Choroid plexus epithelial cell (primary cell): ENCODE data around the gene PSMB10.

Experiments
- DNase-seq: peaks from one replicate; pipeline ENCODE4 v3.0.0-alpha.2; 2010; ENCODE audit warnings: low read depth
- H3K4me3 ChIP-seq: 2 replicates; pipeline ENCODE4 v1.5.1; 2011; ENCODE audit warnings: low read depth, mild to moderate bottlenecking, control low read depth, low read length, moderate library complexity
- CTCF ChIP-seq: conservative IDR thresholded peaks from 2 replicates; pipeline ENCODE4 v1.5.1; 2011; ENCODE audit warnings: low read depth, mild to moderate bottlenecking, control low read depth, inconsistent platforms, low read length, moderate library complexity

PSMB10 gene

GRCh38 chr16:67914758-67915495 lies 21.7 kb downstream of the PSMB10 start:
- no peak for DNase-seq
- TF ChIP-seq CTCF: no peak
- H3K4me3 ChIP-seq: no peak overlapping the region

- no peak overlapping the region for H3K4me3 ChIP-seq
- TF ChIP-seq CTCF: no peak
- DNase-seq: peak; percentile 86
Observed at GRCh38 chr16:67910158-67910557, 26.5 kb downstream of the PSMB10 start.

- no peak for DNase-seq
- TF ChIP-seq CTCF: no peak
- H3K4me3 ChIP-seq: no peak overlapping the region
Observed at GRCh38 chr16:67909056-67909742, 27.5 kb downstream of the PSMB10 start.

GRCh38 chr16:67907397-67908180 lies 29.1 kb downstream of the PSMB10 start:
- TF ChIP-seq CTCF: no peak
- DNase-seq: no peak
- H3K4me3 ChIP-seq: no peak overlapping the region

GRCh38 chr16:67902831-67903230 lies 33.8 kb downstream of the PSMB10 start:
- H3K4me3 ChIP-seq: no peak overlapping the region
- TF ChIP-seq CTCF: no peak
- DNase-seq: no peak

- no peak for DNase-seq
- TF ChIP-seq CTCF: no peak
- H3K4me3 ChIP-seq: no peak overlapping the region
Observed at GRCh38 chr16:67901734-67902133, 34.9 kb downstream of the PSMB10 start.
